IMR-90 (cell line): ENCODE results near the gene SMIM33.

ENCODE experiments used
- NFE2L2 ChIP-seq: fragments of 150-350 bp; IDR thresholded peaks from 2 replicates; pipeline ENCODE4 v1.6.1; 2016; ENCODE audit warnings: low read depth, mild to moderate bottlenecking, low read length
- POLR2A ChIP-seq: IDR thresholded peaks from 2 replicates; pipeline ENCODE4 v1.6.1; 2012; ENCODE audit warnings: mild to moderate bottlenecking, low read depth, low read length
- TF ChIP-seq, protein P1 (sequence below): conservative IDR thresholded peaks from 2 replicates; pipeline ENCODE4 v1.5.1; 2012; ENCODE audit warnings: mild to moderate bottlenecking, low read depth, low read length, improper control_type of control experiment

GRCh38 chr5:139474890-139475791, 4.3 kb downstream of the SMIM33 start:
- TF ChIP-seq POLR2A, result no peak
- TF ChIP-seq, protein P1, sequence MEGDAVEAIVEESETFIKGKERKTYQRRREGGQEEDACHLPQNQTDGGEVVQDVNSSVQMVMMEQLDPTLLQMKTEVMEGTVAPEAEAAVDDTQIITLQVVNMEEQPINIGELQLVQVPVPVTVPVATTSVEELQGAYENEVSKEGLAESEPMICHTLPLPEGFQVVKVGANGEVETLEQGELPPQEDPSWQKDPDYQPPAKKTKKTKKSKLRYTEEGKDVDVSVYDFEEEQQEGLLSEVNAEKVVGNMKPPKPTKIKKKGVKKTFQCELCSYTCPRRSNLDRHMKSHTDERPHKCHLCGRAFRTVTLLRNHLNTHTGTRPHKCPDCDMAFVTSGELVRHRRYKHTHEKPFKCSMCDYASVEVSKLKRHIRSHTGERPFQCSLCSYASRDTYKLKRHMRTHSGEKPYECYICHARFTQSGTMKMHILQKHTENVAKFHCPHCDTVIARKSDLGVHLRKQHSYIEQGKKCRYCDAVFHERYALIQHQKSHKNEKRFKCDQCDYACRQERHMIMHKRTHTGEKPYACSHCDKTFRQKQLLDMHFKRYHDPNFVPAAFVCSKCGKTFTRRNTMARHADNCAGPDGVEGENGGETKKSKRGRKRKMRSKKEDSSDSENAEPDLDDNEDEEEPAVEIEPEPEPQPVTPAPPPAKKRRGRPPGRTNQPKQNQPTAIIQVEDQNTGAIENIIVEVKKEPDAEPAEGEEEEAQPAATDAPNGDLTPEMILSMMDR, result no peak
- TF ChIP-seq NFE2L2, result no peak
